Measurements from ENCODE around the gene MKRN3.
A peak's percentile ranks its signal among the peaks of the same experiment; 100 is the strongest.

Gene MKRN3

DNA sequence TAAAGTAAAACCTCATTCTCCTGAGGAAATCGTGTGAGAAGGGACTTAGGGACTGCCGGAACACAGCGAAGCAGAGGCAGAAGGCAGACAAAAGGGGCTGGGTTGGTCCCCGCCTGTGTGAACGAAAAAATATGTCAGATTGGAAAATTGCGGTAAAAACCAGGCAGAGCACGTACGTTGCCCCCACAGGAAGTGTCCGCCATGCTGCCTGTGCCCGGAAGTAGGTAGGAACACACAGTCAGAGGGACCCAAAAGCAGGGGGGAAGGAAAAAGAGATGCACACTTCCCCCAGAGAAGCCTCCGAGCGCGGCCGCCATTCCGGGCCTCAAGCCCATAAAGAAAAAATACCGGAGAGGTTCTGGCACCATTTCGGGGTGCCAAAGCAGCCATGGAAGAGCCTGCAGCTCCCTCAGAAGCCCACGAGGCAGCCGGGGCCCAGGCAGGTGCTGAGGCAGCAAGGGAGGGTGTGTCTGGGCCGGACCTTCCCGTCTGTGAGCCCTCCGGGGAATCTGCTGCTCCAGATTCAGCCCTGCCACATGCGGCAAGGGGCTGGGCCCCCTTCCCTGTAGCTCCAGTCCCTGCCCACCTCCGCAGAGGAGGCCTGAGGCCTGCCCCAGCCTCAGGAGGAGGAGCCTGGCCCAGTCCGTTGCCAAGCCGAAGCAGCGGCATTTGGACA, at the start of gene MKRN3:
Gene MKRN3 (plus strand): TSS at position 280 of the 676 bp plus-strand sequence. CDS start 109 bp downstream, at position 389.
- peak; percentile 58 for DNase-seq

GRCh38 chr15:23516866-23517265, 48.6 kb upstream of the MKRN3 start:
- DNase-seq: no peak

DNA sequence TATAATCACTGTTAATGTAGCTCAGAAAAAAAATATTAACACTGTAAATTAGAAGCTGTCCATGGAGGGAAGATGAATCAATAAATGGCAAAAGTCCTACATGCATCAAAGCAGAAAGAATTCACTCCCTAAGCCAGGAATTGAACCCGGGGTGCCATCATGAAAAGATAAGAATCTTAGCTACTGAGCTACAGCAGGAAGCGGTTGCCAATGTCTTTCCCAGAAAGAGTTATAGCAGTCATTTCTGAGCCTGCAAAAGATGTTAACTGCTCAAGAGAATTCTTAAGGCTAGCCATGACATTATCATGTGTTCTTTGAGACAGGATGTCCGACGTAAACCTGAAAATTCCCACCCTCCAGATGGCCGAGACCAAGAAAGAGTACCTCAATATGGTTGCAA, 47.4 kb upstream of the MKRN3 start:
- no peak for DNase-seq

GRCh38 chr15:23524816-23525215, 40.7 kb upstream of the MKRN3 start:
- DNase-seq: no peak

DNA sequence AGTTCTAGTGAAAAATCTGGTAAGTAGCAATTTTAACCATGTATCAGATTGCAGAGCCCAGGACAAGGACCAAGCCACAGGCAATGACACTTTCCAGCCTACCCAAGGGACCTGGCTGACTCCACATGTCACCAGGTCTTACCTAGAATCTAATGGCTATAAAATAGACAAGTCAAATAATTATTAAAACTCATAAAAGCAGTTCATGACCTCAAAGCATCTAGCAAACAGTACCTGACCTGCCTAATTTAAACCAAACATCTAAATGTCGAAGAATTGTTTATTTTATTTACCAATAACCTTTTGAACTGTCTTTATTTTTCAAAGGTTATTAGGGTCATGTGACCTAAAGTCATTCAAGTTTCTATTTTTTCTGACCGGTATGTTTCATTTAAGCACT, 35.6 kb upstream of the MKRN3 start:
- no peak for DNase-seq

- no peak for DNase-seq
These were observed 33.5 kb upstream of the MKRN3 start for GRCh38 chr15:23532024-23532423.

DNA sequence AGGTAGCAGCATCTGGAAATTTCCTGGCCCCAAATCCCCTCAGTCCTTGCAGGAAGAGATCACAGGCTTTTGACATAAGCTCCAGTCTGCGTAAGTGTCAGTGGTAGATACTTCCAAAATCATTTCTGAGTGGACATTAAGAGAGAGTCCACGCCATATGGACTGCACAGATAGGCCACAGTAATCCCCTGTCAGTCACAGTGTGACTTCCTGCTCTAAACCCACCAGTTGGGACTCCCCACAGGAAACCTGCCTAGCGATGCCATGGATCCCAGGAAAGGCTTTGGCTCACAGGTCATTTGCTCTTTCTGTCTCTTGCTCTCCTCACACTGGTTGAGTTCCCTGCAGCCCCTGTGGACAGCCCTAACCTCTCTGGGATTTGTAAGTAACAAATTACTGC, 28.8 kb upstream of the MKRN3 start:
- DNase-seq: no peak

- DNase-seq: no peak
These were observed 26.8 kb upstream of the MKRN3 start for GRCh38 chr15:23538648-23539047.

GRCh38 chr15:23539892-23540291, 25.6 kb upstream of the MKRN3 start:
- no peak for DNase-seq

DNA sequence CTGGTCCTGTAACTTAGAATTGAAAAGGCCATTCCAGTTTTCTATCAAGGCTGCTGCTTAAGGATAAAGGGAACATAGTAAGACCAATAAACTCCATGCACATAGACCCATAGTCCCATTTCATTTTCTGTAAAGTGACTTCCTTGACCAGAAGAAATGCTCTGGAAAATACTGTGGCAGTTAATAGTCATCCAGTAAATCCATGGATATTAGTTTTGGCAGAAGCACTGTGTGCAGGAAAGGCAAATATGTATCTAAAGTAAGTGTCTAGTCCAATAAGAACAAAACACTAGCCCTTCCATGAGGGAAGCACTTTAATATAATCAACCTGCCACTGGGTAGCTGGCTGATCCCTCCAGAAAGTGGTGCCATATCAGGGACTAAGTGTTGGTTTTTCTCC, 19.3 kb upstream of the MKRN3 start:
- no peak for DNase-seq

- no peak for DNase-seq
These were observed 17.4 kb upstream of the MKRN3 start for GRCh38 chr15:23548071-23548470.

DNA sequence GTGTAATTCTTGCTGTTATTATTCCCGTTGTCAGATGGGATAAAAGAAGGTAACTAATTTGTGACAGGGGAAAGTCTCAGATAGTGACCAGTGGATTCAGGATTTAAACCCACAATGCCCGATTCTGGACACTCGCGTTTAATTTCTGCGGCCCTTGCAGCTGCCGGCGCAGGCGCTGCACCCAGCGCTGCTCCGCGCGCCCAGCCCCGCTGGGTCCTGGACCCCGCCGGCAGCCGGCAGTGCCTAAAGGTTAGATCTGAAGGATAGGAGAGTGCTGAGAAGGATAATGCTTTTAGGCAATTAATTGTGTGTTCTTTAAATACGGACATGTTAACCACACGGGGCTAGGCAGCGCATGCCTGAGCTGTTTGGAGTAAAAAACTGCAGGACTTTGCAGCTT, 3.6 kb upstream of the MKRN3 start:
- DNase-seq: no peak

DNA sequence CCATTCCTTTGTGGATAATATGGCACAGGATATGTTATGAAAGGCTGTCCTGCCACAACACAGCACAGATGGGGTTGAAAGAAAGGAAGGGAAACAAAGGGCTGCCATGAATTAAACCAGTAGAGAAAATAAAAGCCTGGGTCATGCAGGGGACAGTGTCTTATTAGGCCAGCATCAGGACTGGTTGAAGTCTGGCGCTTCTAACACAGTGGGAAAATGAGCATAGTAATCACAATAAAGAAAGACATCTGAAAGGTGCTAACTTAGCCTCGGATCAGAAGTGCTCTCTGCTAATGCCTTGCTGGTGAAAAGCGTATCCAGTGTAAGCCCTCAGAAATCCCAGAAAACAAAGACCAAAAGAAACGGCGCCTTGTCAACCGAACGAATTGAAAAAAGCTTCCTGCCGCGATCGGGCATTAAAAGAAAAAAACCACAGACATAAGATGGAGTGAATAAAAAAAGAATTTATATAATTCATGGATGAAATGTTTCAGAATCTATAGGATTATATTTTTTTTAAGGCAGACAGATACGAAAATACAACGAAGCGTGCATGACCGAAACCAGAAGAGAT, 566 bp upstream of the MKRN3 start:
- no peak for DNase-seq

- DNase-seq: peak; percentile 71
These were observed 639 bp downstream of the MKRN3 start for GRCh38 chr15:23566071-23566554.

- no peak for DNase-seq
These were observed 1.2 kb downstream of the MKRN3 start for GRCh38 chr15:23566651-23567050.

GRCh38 chr15:23567921-23568320, 2.4 kb downstream of the MKRN3 start:
- DNase-seq: no peak

DNA sequence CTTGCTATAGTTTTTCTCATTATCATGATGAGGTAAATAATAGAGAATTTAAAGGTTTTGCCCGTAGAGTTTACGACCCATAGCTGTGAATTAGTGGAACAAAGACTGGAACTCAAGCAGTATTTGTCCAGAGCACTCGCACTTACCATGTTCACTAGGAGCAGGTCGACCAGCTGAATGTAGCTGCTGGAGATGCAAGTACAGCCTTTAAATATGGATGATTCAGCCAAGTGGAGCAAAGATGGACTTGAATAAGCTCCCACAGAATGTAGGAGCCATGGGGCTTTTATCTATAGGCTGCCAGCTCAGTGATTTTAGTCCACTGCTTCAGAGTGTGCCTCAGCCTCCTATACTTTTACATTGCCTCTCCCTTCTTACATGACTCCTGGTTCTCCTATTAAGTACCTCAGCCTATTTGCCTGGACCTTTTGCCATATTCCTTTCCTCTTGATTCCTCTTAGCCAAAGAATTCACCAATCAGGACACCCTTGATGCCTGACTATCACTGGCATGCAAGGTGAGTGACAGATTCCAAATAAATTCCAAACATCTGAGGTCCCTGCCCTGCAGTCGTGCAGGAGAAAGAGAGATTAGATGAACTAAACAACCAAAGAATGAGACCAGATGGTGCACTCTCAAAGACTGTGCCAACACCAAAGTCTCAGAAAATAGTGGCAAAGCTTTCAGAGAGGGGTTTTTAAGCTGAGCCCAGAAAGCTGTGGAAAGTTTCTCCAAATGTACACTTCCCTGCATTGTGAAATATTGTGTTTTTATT, 3.9 kb downstream of the MKRN3 start:
- DNase-seq: no peak

DNA sequence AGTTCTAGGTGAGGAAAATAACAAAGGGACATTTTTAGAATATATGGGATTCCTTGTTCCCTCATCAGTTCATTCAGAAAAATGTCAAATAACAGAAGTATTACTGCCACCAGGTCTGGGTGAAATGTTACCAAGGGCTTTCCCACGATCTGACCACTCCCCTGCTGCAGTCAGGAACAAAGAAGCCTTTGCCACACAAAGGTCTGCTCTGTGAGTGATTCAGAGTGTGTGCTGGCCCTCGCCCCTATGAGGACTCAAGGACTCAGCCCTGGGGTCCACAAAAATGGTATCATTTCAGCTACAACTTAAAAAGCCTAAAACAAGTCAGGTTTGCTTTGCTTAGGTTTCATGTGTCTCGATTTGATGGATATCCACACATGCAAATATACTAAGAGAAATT, 5.0 kb downstream of the MKRN3 start:
- no peak for DNase-seq

- DNase-seq: no peak
These were observed 7.4 kb downstream of the MKRN3 start for GRCh38 chr15:23572844-23573243.

DNA sequence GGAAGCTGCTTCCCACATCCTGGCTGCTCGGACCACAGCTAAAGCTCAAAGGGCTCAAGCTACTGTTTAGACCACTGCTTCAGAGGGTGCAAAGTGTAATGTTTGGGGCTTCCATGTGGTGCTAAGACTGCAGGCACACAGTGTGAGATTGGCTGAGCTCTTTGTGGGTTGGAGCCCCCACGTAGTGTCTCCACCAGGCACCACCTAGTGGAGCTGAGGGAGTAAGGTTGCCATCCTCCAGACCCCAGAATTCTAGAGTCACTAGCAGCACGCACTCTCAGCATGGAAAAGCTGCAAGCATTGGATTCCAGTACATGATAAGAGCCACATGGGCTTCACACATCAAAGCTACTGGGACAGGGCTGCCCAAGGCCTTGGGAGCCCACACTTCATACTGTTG, 9.3 kb downstream of the MKRN3 start:
- no peak for DNase-seq

DNA sequence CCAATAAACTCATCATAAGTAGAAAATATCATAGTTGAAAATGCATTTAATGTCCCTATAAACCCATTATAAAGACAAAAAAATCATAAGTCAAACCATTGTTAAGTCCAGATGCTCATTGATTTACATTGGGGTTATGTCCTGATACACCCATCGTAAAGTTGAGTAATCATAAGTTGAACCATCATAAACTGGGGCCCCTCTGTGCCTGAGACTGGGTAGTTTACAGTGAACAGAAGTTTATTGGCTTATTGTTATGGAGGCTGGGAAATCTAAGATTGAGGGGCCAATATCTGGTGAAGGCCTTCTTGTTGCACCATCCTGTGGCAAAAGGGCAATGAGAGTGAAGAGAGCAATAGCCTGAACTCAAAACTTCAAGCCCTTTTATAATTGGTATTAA, 10.6 kb downstream of the MKRN3 start:
- DNase-seq: no peak

DNA sequence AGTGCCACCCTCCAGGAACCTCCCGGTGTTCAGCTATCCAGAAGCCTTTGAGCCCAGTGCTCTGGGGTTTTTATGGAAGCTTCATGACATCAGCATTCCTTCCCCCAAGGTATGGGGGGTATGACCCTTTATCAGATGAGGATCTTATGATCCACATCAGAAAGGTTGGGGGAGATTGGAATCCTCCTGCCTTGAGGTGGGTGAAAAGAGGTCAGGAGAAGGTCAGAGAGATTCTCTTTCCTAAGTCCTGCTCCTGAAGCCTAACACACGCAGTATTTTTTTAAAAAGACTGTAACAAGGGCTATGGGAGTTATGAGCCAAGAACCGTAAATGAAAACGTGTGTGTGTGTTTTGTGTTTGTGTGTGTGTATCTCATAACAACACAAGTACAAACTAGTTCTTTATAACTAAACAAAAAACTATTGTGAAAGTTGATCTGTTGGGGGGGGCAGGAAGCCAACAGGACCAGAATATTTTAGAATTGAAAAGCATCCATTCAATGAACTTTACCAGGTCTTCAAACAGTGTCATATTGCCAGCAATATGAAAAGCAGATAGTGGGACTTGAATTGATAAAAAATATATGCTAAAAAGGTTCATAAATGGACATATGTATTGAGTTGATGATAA, 13.2 kb downstream of the MKRN3 start:
- DNase-seq: no peak

GRCh38 chr15:23588268-23588667, 22.8 kb downstream of the MKRN3 start:
- no peak for DNase-seq

DNA sequence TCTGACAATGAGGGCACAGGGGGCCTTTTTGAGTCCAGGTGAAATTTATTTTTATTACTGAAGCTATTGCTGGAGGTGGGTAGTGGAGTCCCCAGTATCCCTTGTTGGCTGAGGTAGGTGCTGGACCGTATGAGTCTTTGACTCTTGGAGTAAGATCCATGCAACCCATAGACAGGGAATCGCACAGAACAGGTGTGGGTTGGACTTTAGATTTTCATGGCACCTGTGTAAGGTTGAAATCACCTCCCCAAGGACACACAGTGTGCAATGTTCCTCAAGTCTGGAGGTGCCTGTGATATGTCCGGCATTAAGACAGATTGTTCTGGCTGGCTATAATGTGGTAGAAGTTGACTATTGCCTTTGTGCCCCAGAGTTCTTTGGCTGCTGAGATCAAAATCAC, 23.5 kb downstream of the MKRN3 start:
- DNase-seq: no peak
